GM18505 (cell line): ENCODE data around the gene MYO10.
"Not testable (repeated sequence)": the region's sequence is repeated elsewhere in the genome, so short reads cannot be mapped to it uniquely, and the experiment has no call there.

Experiments
- ATAC-seq: cut with Tn5 transposase; IDR thresholded peaks from one replicate; pipeline ENCODE4 v1.9.1; 2021; ENCODE audit not compliant: unreplicated experiment
- POLR2A ChIP-seq: IDR thresholded peaks from 4 replicates; pipeline ENCODE4 v1.6.1; 2011; ENCODE audit warnings: borderline replicate concordance; ENCODE audit not compliant: insufficient read depth, insufficient read length; ENCODE audit errors: extremely low read depth

MYO10 gene

GRCh38 chr5:16721151-16722096 is 214.7 kb downstream of the MYO10 start:
- no peak for TF ChIP-seq POLR2A
- ATAC-seq: no peak

GRCh38 chr5:16718036-16718435 is 218.1 kb downstream of the MYO10 start:
- not testable (repeated sequence) for ATAC-seq

GRCh38 chr5:16713386-16713928 is 222.6 kb downstream of the MYO10 start:
- no peak for TF ChIP-seq POLR2A

GRCh38 chr5:16712620-16713019 is 223.5 kb downstream of the MYO10 start:
- ATAC-seq: no peak
- no peak for TF ChIP-seq POLR2A

More at GRCh38 chr5:16713386-16713928, 222.6 kb downstream of the MYO10 start:
- ATAC-seq: no peak

GRCh38 chr5:16712178-16712577 is 223.9 kb downstream of the MYO10 start:
- no peak for ATAC-seq
- no peak for TF ChIP-seq POLR2A

GRCh38 chr5:16709691-16710433 is 226.2 kb downstream of the MYO10 start:
- TF ChIP-seq POLR2A: no peak

GRCh38 chr5:16707869-16708192 is 228.3 kb downstream of the MYO10 start:
- no peak for ATAC-seq
- TF ChIP-seq POLR2A: no peak

More at GRCh38 chr5:16709691-16710433, 226.2 kb downstream of the MYO10 start:
- ATAC-seq: no peak

GRCh38 chr5:16707168-16707868 is 228.8 kb downstream of the MYO10 start:
- TF ChIP-seq POLR2A: no peak
- ATAC-seq: no peak

- ATAC-seq: no peak
- TF ChIP-seq POLR2A: no peak
Measured at GRCh38 chr5:16704945-16705344, 231.1 kb downstream of the MYO10 start.

- ATAC-seq: no peak
- TF ChIP-seq POLR2A: no peak
Measured at GRCh38 chr5:16702964-16703363, 233.1 kb downstream of the MYO10 start.

- no peak for TF ChIP-seq POLR2A
- ATAC-seq: no peak
Measured at GRCh38 chr5:16701134-16702099, 234.7 kb downstream of the MYO10 start.

- ATAC-seq: no peak
- TF ChIP-seq POLR2A: no peak
Measured at GRCh38 chr5:16700081-16700480, 236.0 kb downstream of the MYO10 start.
